ENCODE results near the gene ZNF568.

Gene ZNF568

GRCh38 chr19:36986131-36986530 is 70.0 kb downstream of the ZNF568 start:
- Histone ChIP-seq H3K79me2 (ENCODE audit: low read length) (no peaks in the 10 kb centered on the region), H3K4me3 (ENCODE audit: low read length) (no peak overlapping the region), H3K27ac (ENCODE audit: low read length) (no peak overlapping the region), H3K9me3 (ENCODE audit: insufficient read depth, low read length) (peaks cover 4% of the 10 kb centered on the region; the same call in 1 of the 2 replicates), H3K9ac (ENCODE audit: low read length) (no peak overlapping the region), H2AFZ (ENCODE audit: low read depth, low read length) (no peak overlapping the region), H3K4me1 (ENCODE audit: low read length) (no peaks in the 10 kb centered on the region), H3K27me3 (ENCODE audit: low read depth, low read length) (no peaks in the 10 kb centered on the region), H4K20me1 (ENCODE audit: insufficient read depth, low read length) (no peaks in the 10 kb centered on the region), H3K36me3 (replicated peaks; ENCODE audit: low read depth, low read length) (peaks cover 5% of the 10 kb centered on the region), H3K4me2 (ENCODE audit: low read length) (no peak overlapping the region)
- TF ChIP-seq CTCF (IDR thresholded peaks at IDR 0.05; ENCODE audit: low read depth, low read length) (no peak), EZH2phosphoT487 (IDR thresholded peaks at IDR 0.05; ENCODE audit: low read depth) (no peak)

- TF ChIP-seq CTCF (IDR thresholded peaks at IDR 0.05; ENCODE audit: low read depth, low read length) (no peak), EZH2phosphoT487 (IDR thresholded peaks at IDR 0.05; ENCODE audit: low read depth) (no peak)
- Histone ChIP-seq H2AFZ (ENCODE audit: low read depth, low read length) (no peak overlapping the region), H3K27me3 (ENCODE audit: low read depth, low read length) (no peaks in the 10 kb centered on the region), H3K27ac (ENCODE audit: low read length) (no peak overlapping the region), H3K79me2 (ENCODE audit: low read length) (no peaks in the 10 kb centered on the region), H3K4me2 (ENCODE audit: low read length) (no peak overlapping the region), H4K20me1 (ENCODE audit: insufficient read depth, low read length) (no peaks in the 10 kb centered on the region), H3K9ac (ENCODE audit: low read length) (no peak overlapping the region), H3K4me3 (ENCODE audit: low read length) (no peak overlapping the region), H3K36me3 (replicated peaks; ENCODE audit: low read depth, low read length) (peaks cover 5% of the 10 kb centered on the region), H3K4me1 (ENCODE audit: low read length) (no peaks in the 10 kb centered on the region), H3K9me3 (ENCODE audit: insufficient read depth, low read length) (peaks cover 4% of the 10 kb centered on the region; the same call in 1 of the 2 replicates)
Observed at GRCh38 chr19:36986601-36987000, 70.5 kb downstream of the ZNF568 start.

GRCh38 chr19:36987091-36987490 is 71.0 kb downstream of the ZNF568 start:
- no peak overlapping the region for H3K27ac ChIP-seq (ENCODE audit: low read length)
- H3K4me3 ChIP-seq (ENCODE audit: low read length) = no peak overlapping the region
- H3K79me2 ChIP-seq (ENCODE audit: low read length) = no peaks in the 10 kb centered on the region
- peaks cover 5% of the 10 kb centered on the region for H3K36me3 ChIP-seq (replicated peaks; ENCODE audit: low read depth, low read length)
- H4K20me1 ChIP-seq (ENCODE audit: insufficient read depth, low read length) = no peaks in the 10 kb centered on the region
- H3K4me2 ChIP-seq (ENCODE audit: low read length) = no peak overlapping the region
- H3K9me3 ChIP-seq (ENCODE audit: insufficient read depth, low read length) = peaks cover 4% of the 10 kb centered on the region; the same call in 1 of the 2 replicates
- H3K4me1 ChIP-seq (ENCODE audit: low read length) = no peaks in the 10 kb centered on the region
- H3K27me3 ChIP-seq (ENCODE audit: low read depth, low read length) = no peaks in the 10 kb centered on the region
- TF ChIP-seq CTCF (IDR thresholded peaks at IDR 0.05; ENCODE audit: low read depth, low read length) (no peak), EZH2phosphoT487 (IDR thresholded peaks at IDR 0.05; ENCODE audit: low read depth) (no peak)
- H2AFZ ChIP-seq (ENCODE audit: low read depth, low read length) = no peak overlapping the region
- no peak overlapping the region for H3K9ac ChIP-seq (ENCODE audit: low read length)

- H3K4me2 ChIP-seq (ENCODE audit: low read length) = no peak overlapping the region
- H4K20me1 ChIP-seq (ENCODE audit: insufficient read depth, low read length) = no peaks in the 10 kb centered on the region
- H2AFZ ChIP-seq (ENCODE audit: low read depth, low read length) = no peak overlapping the region
- no peaks in the 10 kb centered on the region for H3K4me1 ChIP-seq (ENCODE audit: low read length)
- no peaks in the 10 kb centered on the region for H3K27me3 ChIP-seq (ENCODE audit: low read depth, low read length)
- no peak overlapping the region for H3K27ac ChIP-seq (ENCODE audit: low read length)
- TF ChIP-seq CTCF (IDR thresholded peaks at IDR 0.05; ENCODE audit: low read depth, low read length) (no peak), EZH2phosphoT487 (IDR thresholded peaks at IDR 0.05; ENCODE audit: low read depth) (no peak)
- H3K79me2 ChIP-seq (ENCODE audit: low read length) = no peaks in the 10 kb centered on the region
- peaks cover 32% of the 10 kb centered on the region for H3K9me3 ChIP-seq (ENCODE audit: insufficient read depth, low read length)
- peaks cover 18% of the 10 kb centered on the region for H3K36me3 ChIP-seq (replicated peaks; ENCODE audit: low read depth, low read length)
- H3K9ac ChIP-seq (ENCODE audit: low read length) = no peak overlapping the region
- no peak overlapping the region for H3K4me3 ChIP-seq (ENCODE audit: low read length)
Observed at GRCh38 chr19:36997152-36997842, 81.2 kb downstream of the ZNF568 start.

Data from OCI-LY3 (cell line).